GM12878 (cell line): Measurements from ENCODE around the gene CHST15. TPM values are rescaled to one million over a fixed set of nuclear protein-coding genes. Genes with fewer than 3 reads are reported as not detected.
A peak's percentile ranks its signal among the peaks of the same experiment; 100 is the strongest.

ENCODE experiments used
- ATAC-seq: fragments of 200-7000 bp; cut with Tn5 transposase; 3 replicates; pipeline ENCODE4 v1.9.1; 2020; ENCODE audit warnings: mild to moderate bottlenecking, moderate library complexity
- BruUV-seq: library from RNA; stranded (reverse); fragments of 400-500 nt; replicated peaks from 2 replicates; lab custom pipeline; 2021; lab: Mats Ljungman, UMichigan
- CTCF ChIA-PET: fragments of 300-600 bp; sonication (Branson Sonifier 250); formaldehyde crosslinking; extraction: SDS; loops from one replicate; lab custom pipeline; 2021; ENCODE audit warnings: inconsistent platforms; lab: Yijun Ruan, JAX
- POLR2A ChIA-PET: fragments of 350-600 bp; formaldehyde crosslinking; extraction: SDS; loops from one replicate; lab custom pipeline; 2021; ENCODE audit warnings: inconsistent platforms; lab: Charles Lee
- RAD21 ChIA-PET: fragments of 300-600 bp; sonication (Branson Sonifier 250); formaldehyde crosslinking; loops from one replicate; lab custom pipeline; 2023; ENCODE audit warnings: antibody characterized with exemption; ENCODE audit not compliant: unreplicated experiment; lab: Charles Lee
- SMC1A ChIA-PET: fragments of 300-600 bp; sonication (Branson Sonifier 250); formaldehyde crosslinking; loops from one replicate; lab custom pipeline; 2023; ENCODE audit not compliant: unreplicated experiment, uncharacterized antibody; lab: Charles Lee
- DNase-seq: peaks from one replicate; pipeline ENCODE4 v3.0.0-alpha.2; 2011; ENCODE audit warnings: low read depth, low spot score
- FAIRE-seq: peaks from 3 replicates; lab custom pipeline; 2011; peaks lifted over from hg19 to GRCh38; lab: Jason Lieb, UNC
- H2AFZ ChIP-seq: 2 replicates; pipeline ENCODE4 v1.6.0; 2011; ENCODE audit warnings: low read depth, low read length, control low read depth; ENCODE audit not compliant: control insufficient read depth
- H3K27ac ChIP-seq: 2 replicates; pipeline ENCODE4 v1.5.1; 2011; ENCODE audit warnings: control low read depth; ENCODE audit not compliant: control insufficient read depth, insufficient read depth
- H3K27me3 ChIP-seq, 2 experiments: replicated peaks in 1 of 2; 2 replicates each; pipeline versions ENCODE4 v1.6.0 to v1.6.1; 2011; ENCODE audit warnings: low read length in 1 of 2; ENCODE audit not compliant: control insufficient read depth in 2 of 2, insufficient read depth in 2 of 2
- H3K36me3 ChIP-seq, 2 experiments: 2 replicates each; pipeline ENCODE4 v1.5.1; 2011; ENCODE audit warnings: low read length in 1 of 2; ENCODE audit not compliant: control insufficient read depth in 2 of 2, insufficient read depth in 2 of 2
- H3K4me1 ChIP-seq: 2 replicates; pipeline ENCODE4 v1.6.1; 2011; ENCODE audit warnings: mild to moderate bottlenecking, low read length, moderate library complexity, mixed read lengths; ENCODE audit not compliant: control insufficient read depth, insufficient read depth
- H3K4me2 ChIP-seq: 2 replicates; pipeline ENCODE4 v1.6.0; 2011; ENCODE audit warnings: control low read depth; ENCODE audit not compliant: control insufficient read depth, insufficient read depth
- H3K4me3 ChIP-seq: fragments of 200-600 bp; sonication (generic); 2 replicates; pipeline ENCODE4 v1.5.1; 2016
- H3K79me2 ChIP-seq: 2 replicates; pipeline ENCODE4 v1.6.0; 2011; ENCODE audit warnings: low read length; ENCODE audit not compliant: control insufficient read depth, insufficient read depth
- H3K9ac ChIP-seq: 2 replicates; pipeline ENCODE4 v1.8.0; 2011; ENCODE audit warnings: low read length, control low read depth, mixed read lengths; ENCODE audit not compliant: control insufficient read depth, insufficient read depth
- H3K9me3 ChIP-seq: replicated peaks from 3 replicates; pipeline ENCODE4 v1.5.1; 2011; ENCODE audit warnings: mild to moderate bottlenecking, low read length; ENCODE audit not compliant: control insufficient read depth, insufficient read depth
- H4K20me1 ChIP-seq: 2 replicates; pipeline ENCODE4 v1.6.0; 2011; ENCODE audit not compliant: control insufficient read depth, insufficient read depth
- CEBPB ChIP-seq, 2 experiments: fragments of 150-350 bp in 1 of 2; IDR thresholded peaks; 2 replicates each; pipeline ENCODE4 v1.6.1; 2012 to 2014; ENCODE audit warnings: low read depth in 2 of 2, low read length in 2 of 2, borderline replicate concordance in 1 of 2, inconsistent platforms in 1 of 2
- CTCF ChIP-seq, 3 experiments: IDR thresholded peaks in 2 of 3; conservative IDR thresholded peaks in 1 of 3; 2 replicates each; pipeline ENCODE4 v1.5.1; 2011; ENCODE audit warnings: low read depth in 3 of 3, low read length in 3 of 3, mild to moderate bottlenecking in 3 of 3, control low read depth in 2 of 3, moderate library complexity in 2 of 3, inconsistent platforms in 1 of 3, mixed read lengths in 1 of 3; ENCODE audit not compliant: control insufficient read depth in 2 of 3, insufficient read depth in 1 of 3; ENCODE audit errors: extremely low read depth in 1 of 3
- HSF1 ChIP-seq: fragments of 150-350 bp; IDR thresholded peaks from 2 replicates; pipeline ENCODE4 v1.6.1; 2014; ENCODE audit warnings: mild to moderate bottlenecking, low read depth, low read length
- IRF4 ChIP-seq: IDR thresholded peaks from 2 replicates; pipeline ENCODE4 v1.6.1; 2011; ENCODE audit warnings: low read depth, low read length
- KLF5 ChIP-seq: fragments of 450-650 bp; IDR thresholded peaks from 2 replicates; pipeline ENCODE4 v1.6.1; 2014; ENCODE audit warnings: mild to moderate bottlenecking; ENCODE audit not compliant: partially characterized antibody
- LARP7 ChIP-seq: fragments of 450-650 bp; IDR thresholded peaks from 2 replicates; pipeline ENCODE4 v1.6.1; 2017; ENCODE audit warnings: mild to moderate bottlenecking
- NR2C1 ChIP-seq: fragments of 450-650 bp; IDR thresholded peaks from 2 replicates; pipeline ENCODE4 v1.6.1; 2017; ENCODE audit warnings: antibody characterized with exemption, mild to moderate bottlenecking, moderate library complexity
- RAD51 ChIP-seq: fragments of 450-650 bp; IDR thresholded peaks from 2 replicates; pipeline ENCODE4 v1.6.1; 2016; ENCODE audit warnings: moderate library complexity, mild to moderate bottlenecking, inconsistent platforms
- SREBF1 ChIP-seq: IDR thresholded peaks from 2 replicates; pipeline ENCODE4 v1.6.1; 2012; ENCODE audit warnings: mild to moderate bottlenecking, low read length
- STAT1 ChIP-seq: fragments of 450-650 bp; conservative IDR thresholded peaks from 2 replicates; pipeline ENCODE4 v1.6.1; 2014; ENCODE audit warnings: antibody characterized with exemption, mild to moderate bottlenecking
- TARDBP ChIP-seq: IDR thresholded peaks from 2 replicates; pipeline ENCODE4 v1.6.1; 2016; ENCODE audit warnings: borderline replicate concordance
- USF1 ChIP-seq: IDR thresholded peaks from 2 replicates; pipeline ENCODE4 v1.6.1; 2011; ENCODE audit warnings: borderline replicate concordance, low read depth, mild to moderate bottlenecking, moderate library complexity, mixed read lengths, low read length; ENCODE audit not compliant: insufficient read depth; ENCODE audit errors: extremely low read length
- ZBED1 ChIP-seq: IDR thresholded peaks from 2 replicates; pipeline ENCODE4 v1.6.1; 2016; ENCODE audit warnings: borderline replicate concordance
- ZNF687 ChIP-seq: fragments of 450-650 bp; IDR thresholded peaks from 2 replicates; pipeline ENCODE4 v1.6.1; 2017; ENCODE audit warnings: mild to moderate bottlenecking, moderate library complexity
- WGBS: methylation state at CpG from one replicate; pipeline ENCODE4 v1.1.6; 2016; ENCODE audit warnings: low lambda C conversion rate; ENCODE audit not compliant: insufficient replicate concordance, insufficient coverage; ENCODE audit errors: missing lambda C conversion rate; 5-methylcytosine and 5-hydroxymethylcytosine counted together
- in situ Hi-C: fragments of 300-500 bp; cut with MboI; formaldehyde crosslinking; loops from 9 replicates; pipeline ENCODE4 v1.14.3; 2018; ENCODE audit warnings: mixed read lengths
- intact Hi-C: fragments of 100-400 bp; cut with micrococcal nuclease; formaldehyde crosslinking; loops from one replicate; pipeline ENCODE4 v1.14.2; 2022; ENCODE audit not compliant: unreplicated experiment
- polyA plus RNA-seq, 11 experiments: library from polyadenylated mRNA; depleted of rRNA in 4 of 11; unstranded in 6 of 11; stranded (reverse) in 5 of 11; fragments of >200 nt; fragmentation: Nextera tagmentation in 4 of 11; fragmentation: Illumina TruSeq in 1 of 11; extraction: Ambion mirVana in 4 of 11; extraction: Trizol in 1 of 11; gene quantifications; 1 replicate in 1 of 11; 2 replicates in 10 of 11; pipeline versions ENCODE4 v1.2.1 to v1.2.3, GENCODE V29; 2011 to 2016; ENCODE audit warnings: inconsistent platforms in 2 of 11, missing spikeins in 2 of 11, low read depth in 1 of 11
- total RNA-seq, 4 experiments: library from RNA; depleted of rRNA in 3 of 4; stranded (reverse); fragments of >200 nt in 3 of 4; fragmentation: Illumina TruSeq in 1 of 4; extraction: Trizol in 1 of 4; gene quantifications; 2 replicates each; pipeline versions ENCODE4 v1.2.1 to v1.2.3, GENCODE V29; 2013 to 2021

Gene CHST15
- total and polyA plus RNA-seq, 10 of the 15 experiments (the other 5 are each of a cell fraction or from before 2014, with no cell fraction given) = 0.02 to 0.53 (median 0.05) TPM; not detected in 1

- peak; percentile 31; the same call in 1 of the 2 replicates for TF ChIP-seq ZNF687
- no peak for TF ChIP-seq KLF5
- TF ChIP-seq, all 136 proteins: peak for 5
Observed at GRCh38 chr10:124045801-124046355, 47.5 kb downstream of the CHST15 start (continued).

GRCh38 chr10:124045276-124045675 is 48.1 kb downstream of the CHST15 start:
- intact Hi-C loops = no loop called here
- no TSS peak for BruUV-seq
- TF ChIP-seq IRF4 (no peak), USF1 (no peak), CTCF (IDR thresholded peaks at IDR 0.05 in 2 of 3, conservative IDR thresholded peaks at IDR 0.05 in 1 of 3; ENCODE audit: control insufficient read depth in 2 of 3, extremely low read depth in 1 of 3, insufficient read depth in 1 of 3, low read depth in 3 of 3, low read length in 3 of 3) (no peak), RAD51 (no peak), CEBPB (IDR thresholded peaks at IDR 0.05; ENCODE audit: borderline replicate concordance in 1 of 2, low read depth in 2 of 2, low read length in 2 of 2) (no peak), NR2C1 (no peak), TARDBP (no peak), HSF1 (no peak), SREBF1 (no peak), LARP7 (no peak), ZBED1 (no peak), STAT1 (no peak)

More at GRCh38 chr10:124045276-124045675, 48.1 kb downstream of the CHST15 start:
- H2AFZ ChIP-seq = no peak overlapping the region
- H3K27ac ChIP-seq = no peak overlapping the region
- no peak for DNase-seq
- H4K20me1 ChIP-seq = no peaks in the 10 kb centered on the region
- SMC1A ChIA-PET = interaction anchor here (1.0 to 1.6 kb wide), 2 partner anchors 9 to 15 kb away, joined by 4 to 5 read pairs; no protein-coding TSS in a partner anchor
- ATAC-seq = no peak
- no peaks in the 10 kb centered on the region; the same call in 2 of the 3 replicates for H3K9me3 ChIP-seq
- H3K79me2 ChIP-seq = no peaks in the 10 kb centered on the region
- H3K4me3 ChIP-seq = no peak overlapping the region
- no peak overlapping the region for H3K4me2 ChIP-seq
- FAIRE-seq = no peak
- no peak overlapping the region for H3K9ac ChIP-seq
- POLR2A ChIA-PET = no interaction called here
- no peaks in the 10 kb centered on the region for H3K36me3 ChIP-seq
- RAD21 ChIA-PET = no interaction called here
- peaks cover 19% of the 10 kb centered on the region for H3K4me1 ChIP-seq
- CTCF ChIA-PET = no interaction called here
- in situ Hi-C loops = no loop called here
- 58% methylated on average over 6 of the region's 6 CpGs for WGBS
- H3K27me3 ChIP-seq = no peaks in the 10 kb centered on the region; a peak in 1 of 4 replicates
